Kidney epithelial cell (primary cell): ENCODE results near the gene FCHSD2. TPM values are rescaled to one million over a fixed set of nuclear protein-coding genes. Genes with fewer than 3 reads are reported as not detected.

Experiments
- DNase-seq: peaks from one replicate; pipeline ENCODE4 v3.0.0-alpha.2; 2010; ENCODE audit warnings: low read depth
- H3K27me3 ChIP-seq: 2 replicates; pipeline ENCODE4 v1.6.0; 2011; ENCODE audit warnings: low read length; ENCODE audit not compliant: control insufficient read depth, insufficient read depth
- H3K36me3 ChIP-seq: 2 replicates; pipeline ENCODE4 v1.5.1; 2011; ENCODE audit warnings: low read length; ENCODE audit not compliant: control insufficient read depth, insufficient read depth
- H3K4me3 ChIP-seq: 2 replicates; pipeline ENCODE4 v1.5.1; 2011; ENCODE audit warnings: low read depth, mild to moderate bottlenecking, control low read depth, low read length
- total RNA-seq: library from RNA; depleted of rRNA; stranded (reverse); fragments of >200 nt; gene quantifications from 2 replicates; pipeline ENCODE4 v1.2.3, GENCODE V29; 2015
- TF ChIP-seq, protein P1 (sequence below): IDR thresholded peaks from 2 replicates; pipeline ENCODE4 v1.5.1; 2011; ENCODE audit warnings: mild to moderate bottlenecking, moderate library complexity, low read length, control low read depth, inconsistent platforms; ENCODE audit not compliant: insufficient read depth, poor library complexity, severe bottlenecking

FCHSD2 gene
- total RNA-seq, 1 donor from 2014 or later = 13.2 TPM

DNA sequence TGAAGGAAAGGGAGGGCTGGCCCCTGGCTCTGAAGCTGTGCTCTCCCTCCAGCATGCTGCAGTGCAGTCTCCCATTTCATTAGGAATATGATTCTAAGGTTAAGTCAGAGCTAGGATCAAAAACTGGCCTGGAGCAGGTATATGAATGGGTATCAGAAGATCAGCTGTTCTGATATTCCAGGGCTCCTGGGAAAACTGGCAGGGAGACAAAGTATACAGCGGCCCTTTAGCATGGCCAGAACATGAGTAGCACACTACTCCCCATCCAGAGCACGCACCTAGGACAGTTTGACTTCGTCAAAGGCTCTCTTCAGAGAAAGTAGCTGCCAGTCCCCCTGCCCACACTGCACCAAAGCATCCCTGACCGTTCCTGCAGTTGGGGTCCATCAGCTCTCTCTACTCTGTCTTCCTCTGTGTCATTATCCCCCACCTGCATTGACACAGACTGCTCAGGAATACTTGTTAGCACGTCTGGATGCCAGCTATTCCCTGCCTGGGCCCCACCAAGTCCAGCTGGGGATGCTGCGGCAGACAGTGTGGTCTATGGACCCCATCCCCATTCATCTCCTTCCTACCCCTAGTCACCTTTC, 4.0 kb upstream of the FCHSD2 start:
- Histone ChIP-seq H3K27me3 (no peaks in the 10 kb centered on the region), H3K4me3 (no peak overlapping the region), H3K36me3 (no peaks in the 10 kb centered on the region)
- TF ChIP-seq, protein P1, sequence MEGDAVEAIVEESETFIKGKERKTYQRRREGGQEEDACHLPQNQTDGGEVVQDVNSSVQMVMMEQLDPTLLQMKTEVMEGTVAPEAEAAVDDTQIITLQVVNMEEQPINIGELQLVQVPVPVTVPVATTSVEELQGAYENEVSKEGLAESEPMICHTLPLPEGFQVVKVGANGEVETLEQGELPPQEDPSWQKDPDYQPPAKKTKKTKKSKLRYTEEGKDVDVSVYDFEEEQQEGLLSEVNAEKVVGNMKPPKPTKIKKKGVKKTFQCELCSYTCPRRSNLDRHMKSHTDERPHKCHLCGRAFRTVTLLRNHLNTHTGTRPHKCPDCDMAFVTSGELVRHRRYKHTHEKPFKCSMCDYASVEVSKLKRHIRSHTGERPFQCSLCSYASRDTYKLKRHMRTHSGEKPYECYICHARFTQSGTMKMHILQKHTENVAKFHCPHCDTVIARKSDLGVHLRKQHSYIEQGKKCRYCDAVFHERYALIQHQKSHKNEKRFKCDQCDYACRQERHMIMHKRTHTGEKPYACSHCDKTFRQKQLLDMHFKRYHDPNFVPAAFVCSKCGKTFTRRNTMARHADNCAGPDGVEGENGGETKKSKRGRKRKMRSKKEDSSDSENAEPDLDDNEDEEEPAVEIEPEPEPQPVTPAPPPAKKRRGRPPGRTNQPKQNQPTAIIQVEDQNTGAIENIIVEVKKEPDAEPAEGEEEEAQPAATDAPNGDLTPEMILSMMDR = no peak
- DNase-seq = no peak

DNA sequence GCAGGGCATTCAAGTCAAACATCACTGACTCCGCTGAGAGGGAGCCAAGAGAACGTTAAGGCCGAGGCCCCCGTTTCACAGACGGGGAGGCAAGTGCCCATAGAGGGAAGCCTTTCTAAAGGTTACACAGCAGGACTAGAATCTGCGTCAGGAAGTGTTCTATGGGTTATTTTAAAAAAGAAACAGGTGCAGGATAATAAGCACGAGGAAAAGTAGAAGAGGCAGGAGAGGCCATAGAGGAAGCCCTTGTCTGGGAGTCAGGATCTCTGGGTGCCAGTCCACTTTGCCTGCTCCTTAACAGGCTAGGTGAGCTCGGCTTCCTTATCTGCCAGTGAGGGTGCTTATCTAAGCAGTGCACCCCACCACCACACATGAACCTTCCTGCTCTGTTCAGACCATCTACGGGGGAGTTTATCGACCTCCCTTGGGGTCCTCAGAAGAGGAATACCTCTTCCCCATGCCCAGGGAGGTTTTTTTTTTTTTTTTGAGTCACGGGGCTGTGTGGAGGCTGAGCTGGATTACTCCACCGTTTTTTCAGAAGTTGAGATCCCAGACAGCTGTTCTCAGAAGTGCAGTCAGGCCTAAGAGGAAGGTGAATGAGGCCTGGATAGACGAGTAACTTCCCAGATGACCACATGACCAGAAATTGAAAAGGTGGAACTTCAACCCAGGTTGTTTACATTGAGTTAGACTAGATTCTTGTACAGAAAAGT, 1.2 kb upstream of the FCHSD2 start:
- H3K27me3 ChIP-seq = no peaks in the 10 kb centered on the region
- H3K4me3 ChIP-seq = peak overlapping the region; percentile 88
- H3K36me3 ChIP-seq = no peaks in the 10 kb centered on the region
- TF ChIP-seq, protein P1 = no peak
- DNase-seq = peak; percentile 49

DNA sequence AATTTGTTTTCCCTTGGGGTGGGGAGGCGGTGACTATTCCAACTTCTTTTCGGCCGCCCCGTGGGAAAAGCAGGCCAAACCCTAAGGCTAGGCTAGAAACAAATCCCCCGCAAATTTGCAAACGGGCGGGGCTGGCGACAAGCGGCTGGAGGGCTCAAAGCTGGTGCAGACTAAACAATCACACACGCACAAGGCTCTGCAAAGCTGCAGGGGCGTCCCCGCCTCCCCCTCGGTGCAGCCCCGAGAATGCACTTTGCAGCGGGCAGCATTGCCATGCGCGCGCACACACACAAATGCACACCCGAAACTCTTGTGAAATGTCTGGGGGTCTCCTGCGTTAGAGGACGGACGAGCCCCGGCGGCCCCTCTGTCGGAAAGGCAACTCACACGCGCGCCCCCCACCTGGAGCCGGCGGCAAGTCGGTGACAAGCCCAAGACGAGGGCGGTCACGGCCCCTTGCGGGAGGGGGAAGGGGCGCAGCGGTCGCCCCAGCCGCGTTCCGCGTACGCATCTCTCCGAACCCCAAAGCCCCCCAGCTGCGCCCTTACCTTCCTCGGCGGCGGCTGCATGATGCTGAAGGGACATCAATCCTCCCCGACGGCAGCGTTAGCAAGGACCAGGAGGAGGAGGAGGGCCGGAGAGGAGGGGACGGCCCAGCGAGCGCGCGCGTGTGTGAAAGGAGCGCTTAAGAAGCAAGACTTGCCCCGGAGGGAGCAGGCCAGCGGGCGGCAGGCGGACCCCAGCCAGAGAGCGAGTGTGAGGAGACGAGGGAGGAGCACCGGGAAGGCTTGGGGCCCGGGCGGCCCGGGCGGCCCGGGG, 600 bp downstream of the FCHSD2 start:
- TF ChIP-seq, protein P1 = no peak
- DNase-seq = no peak

DNA sequence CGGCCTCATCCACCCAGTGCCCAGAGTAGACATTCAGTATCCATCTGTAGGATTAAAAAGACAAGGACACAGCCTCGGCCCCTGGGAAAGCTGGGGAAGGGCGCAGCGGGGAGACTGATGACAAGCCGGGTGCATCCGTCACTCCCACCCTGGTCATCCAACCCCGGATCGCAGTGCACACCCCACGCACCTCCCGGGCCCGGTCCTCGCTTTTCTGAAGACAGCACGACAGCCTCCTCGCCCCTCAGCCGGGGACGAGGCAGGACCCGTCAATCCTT, 1.1 kb downstream of the FCHSD2 start:
- TF ChIP-seq, protein P1 = no peak
- Histone ChIP-seq H3K36me3 (no peaks in the 10 kb centered on the region), H3K4me3 (peak overlapping the region; percentile 88), H3K27me3 (no peaks in the 10 kb centered on the region)
- no peak for DNase-seq

More for the DNA sequence above, 600 bp downstream of the FCHSD2 start:
- Histone ChIP-seq H3K27me3 (no peaks in the 10 kb centered on the region), H3K4me3 (peak overlapping the region; percentile 88), H3K36me3 (no peaks in the 10 kb centered on the region)

DNA sequence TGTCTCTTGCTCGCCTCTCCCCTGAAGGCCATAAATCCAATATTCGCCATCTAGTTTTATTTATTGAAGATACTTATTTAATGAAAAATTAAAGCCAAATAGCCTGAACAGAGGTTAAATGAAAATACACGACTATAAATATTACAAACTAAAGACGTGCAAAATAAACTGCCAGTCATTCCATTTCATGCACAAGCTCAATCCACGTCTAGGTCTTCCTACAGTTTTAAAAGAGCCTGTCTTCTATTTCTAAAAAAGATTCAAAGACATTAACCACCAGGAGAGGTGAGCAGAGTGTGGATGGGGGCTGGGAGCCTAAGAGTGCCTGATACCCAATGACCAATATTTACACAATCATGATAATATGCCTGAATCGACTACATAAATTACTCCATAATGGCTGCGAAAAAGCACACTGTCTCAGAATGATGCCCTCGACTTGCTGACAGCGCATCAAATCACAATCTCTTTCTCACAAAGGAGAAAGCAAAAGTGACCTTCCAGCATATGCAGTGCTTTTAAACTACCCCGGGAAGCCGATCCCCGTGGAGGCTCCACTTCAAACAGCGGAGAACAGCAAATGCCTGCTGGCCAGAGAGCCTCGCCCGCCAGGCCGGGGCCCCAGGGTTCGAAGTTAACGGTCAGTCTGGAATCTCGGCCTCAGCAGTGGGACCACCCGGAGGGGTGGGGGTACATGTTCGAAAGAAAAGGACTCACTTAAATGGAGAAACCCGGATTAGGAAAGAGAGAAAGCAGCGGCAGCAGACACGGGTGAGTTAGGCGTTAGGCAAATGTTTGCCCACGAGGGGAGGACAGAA, 1.7 kb downstream of the FCHSD2 start:
- no peak for DNase-seq
- Histone ChIP-seq H3K4me3 (peak overlapping the region; percentile 88), H3K27me3 (no peaks in the 10 kb centered on the region), H3K36me3 (no peaks in the 10 kb centered on the region)
- TF ChIP-seq, protein P1 = no peak
